Measurements from ENCODE around the gene ENO2.
A peak's percentile ranks its signal among the peaks of the same experiment; 100 is the strongest.
"Not testable (repeated sequence)": the region's sequence is repeated elsewhere in the genome, so short reads cannot be mapped to it uniquely, and the experiment has no call there.

Gene ENO2

GRCh38 chr12:6879824-6880223, 34.6 kb upstream of the ENO2 start:
- not testable (repeated sequence) for H3K27me3 ChIP-seq (ENCODE audit: control insufficient read depth in 3 of 3, insufficient read depth in 3 of 3, low read depth in 1 of 3, low read length in 3 of 3); H4K8ac ChIP-seq (ENCODE audit: low read depth, low read length); H3K14ac ChIP-seq (ENCODE audit: low read length); H3K27ac ChIP-seq (replicated peaks; ENCODE audit: low read length); H3K23ac ChIP-seq (ENCODE audit: low read depth, low read length, poor library complexity); H2BK5ac ChIP-seq (ENCODE audit: low read length); H3K4ac ChIP-seq (ENCODE audit: low read length); H3K79me1 ChIP-seq (ENCODE audit: low read depth, low read length); H2AFZ ChIP-seq (ENCODE audit: low read length); H3K9ac ChIP-seq (ENCODE audit: low read depth, low read length, poor library complexity); H3K9me3 ChIP-seq (replicated peaks in 1 of 2; ENCODE audit: control insufficient read depth in 2 of 2, insufficient read depth in 1 of 2, low read depth in 1 of 2, low read length in 2 of 2); H2AK5ac ChIP-seq (ENCODE audit: low read depth, low read length); H2BK15ac ChIP-seq (ENCODE audit: low read length); H3K4me2 ChIP-seq (ENCODE audit: insufficient read depth, low read length, poor library complexity, severe bottlenecking); H3K4me3 ChIP-seq (ENCODE audit: low read length in 2 of 2); H3K18ac ChIP-seq (ENCODE audit: low read length); H3K4me1 ChIP-seq (ENCODE audit: control insufficient read depth in 2 of 2, insufficient read depth in 1 of 2, low read depth in 1 of 2, low read length in 2 of 2); H2BK120ac ChIP-seq (ENCODE audit: low read depth, low read length); H2BK12ac ChIP-seq (ENCODE audit: low read length); DNase-seq (ENCODE audit: low spot score); H4K91ac ChIP-seq (ENCODE audit: low read depth, low read length, poor library complexity)
- WGBS, 2 donors (ENCODE audit: extremely low coverage in 2 of 2, insufficient read length in 2 of 2, insufficient replicate concordance in 1 of 2): no CpG with 5 or more reads among the region's 11 CpGs
- peaks cover 2 to 24% of the 10 kb centered on the region in 2 donors for H3K36me3 ChIP-seq (replicated peaks in 1 of 2; ENCODE audit: control insufficient read depth in 2 of 2, insufficient read depth in 2 of 2, low read length in 2 of 2)

- H3K4ac ChIP-seq (ENCODE audit: low read length): no peak overlapping the region
- no peak overlapping the region for H2BK15ac ChIP-seq (ENCODE audit: low read length)
- no peak overlapping the region for H2BK5ac ChIP-seq (ENCODE audit: low read length)
- no peak overlapping the region for H3K4me3 ChIP-seq (ENCODE audit: low read length in 2 of 2)
- H3K27ac ChIP-seq (replicated peaks; ENCODE audit: low read length): no peak overlapping the region
- no peak overlapping the region for H2BK120ac ChIP-seq (ENCODE audit: low read depth, low read length)
- H3K27me3 ChIP-seq (ENCODE audit: control insufficient read depth in 3 of 3, insufficient read depth in 3 of 3, low read depth in 1 of 3, low read length in 3 of 3): no peaks in the 10 kb centered on the region
- no peak overlapping the region for H3K23ac ChIP-seq (ENCODE audit: low read depth, low read length, poor library complexity)
- H2BK12ac ChIP-seq (ENCODE audit: low read length): no peak overlapping the region
- no peaks in the 10 kb centered on the region for H3K79me1 ChIP-seq (ENCODE audit: low read depth, low read length)
- no CpG with 5 or more reads among the region's 5 CpGs for WGBS, 2 donors (ENCODE audit: extremely low coverage in 2 of 2, insufficient read length in 2 of 2, insufficient replicate concordance in 1 of 2)
- no peak overlapping the region for H4K91ac ChIP-seq (ENCODE audit: low read depth, low read length, poor library complexity)
- no peak overlapping the region for H4K8ac ChIP-seq (ENCODE audit: low read depth, low read length)
- H3K18ac ChIP-seq (ENCODE audit: low read length): no peak overlapping the region
- peaks cover 0 to 5% of the 10 kb centered on the region in 2 donors for H3K4me1 ChIP-seq (ENCODE audit: control insufficient read depth in 2 of 2, insufficient read depth in 1 of 2, low read depth in 1 of 2, low read length in 2 of 2)
- H2AK5ac ChIP-seq (ENCODE audit: low read depth, low read length): no peak overlapping the region
- no peak overlapping the region for H3K14ac ChIP-seq (ENCODE audit: low read length)
- no peaks in the 10 kb centered on the region for H3K9me3 ChIP-seq (replicated peaks in 1 of 2; ENCODE audit: control insufficient read depth in 2 of 2, insufficient read depth in 1 of 2, low read depth in 1 of 2, low read length in 2 of 2)
- peaks cover 2 to 14% of the 10 kb centered on the region in 2 donors for H3K36me3 ChIP-seq (replicated peaks in 1 of 2; ENCODE audit: control insufficient read depth in 2 of 2, insufficient read depth in 2 of 2, low read length in 2 of 2)
- H3K4me2 ChIP-seq (ENCODE audit: insufficient read depth, low read length, poor library complexity, severe bottlenecking): no peak overlapping the region
- DNase-seq (ENCODE audit: low spot score): no peak
- H2AFZ ChIP-seq (ENCODE audit: low read length): no peak overlapping the region
- no peak overlapping the region for H3K9ac ChIP-seq (ENCODE audit: low read depth, low read length, poor library complexity)
Measured at GRCh38 chr12:6883252-6883651, 31.1 kb upstream of the ENO2 start.

DNA sequence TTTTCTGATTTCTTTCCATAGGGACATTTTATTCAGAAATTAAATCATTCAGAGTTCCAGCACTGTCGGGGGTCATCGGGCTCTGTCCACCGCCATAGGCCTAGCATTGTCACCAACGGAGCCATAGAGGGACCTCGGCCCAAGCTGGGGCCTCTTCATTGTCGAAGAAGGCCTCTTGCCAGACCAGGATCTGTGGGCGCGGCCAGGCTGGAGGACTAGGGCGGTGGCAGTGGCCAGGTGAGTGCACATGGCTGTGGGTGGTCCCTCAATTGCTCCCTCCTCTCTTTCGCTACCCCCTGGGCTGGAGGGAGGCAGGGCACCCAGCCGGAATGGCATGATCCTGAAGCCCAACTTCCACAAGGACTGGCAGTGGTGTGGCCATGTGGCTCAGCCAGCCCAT, 30.7 kb upstream of the ENO2 start:
- Histone ChIP-seq H3K4me2 (ENCODE audit: insufficient read depth, low read length, poor library complexity, severe bottlenecking) (no peak overlapping the region), H4K91ac (ENCODE audit: low read depth, low read length, poor library complexity) (no peak overlapping the region), H2BK5ac (ENCODE audit: low read length) (no peak overlapping the region), H3K18ac (ENCODE audit: low read length) (no peak overlapping the region), H2BK15ac (ENCODE audit: low read length) (no peak overlapping the region), H2AK5ac (ENCODE audit: low read depth, low read length) (peak overlapping the region; percentile 33), H3K4me3 (ENCODE audit: low read length in 2 of 2) (no peak overlapping the region), H2BK12ac (ENCODE audit: low read length) (no peak overlapping the region), H3K36me3 (replicated peaks in 1 of 2; ENCODE audit: control insufficient read depth in 2 of 2, insufficient read depth in 2 of 2, low read length in 2 of 2) (peaks cover 2 to 14% of the 10 kb centered on the region in 2 donors), H3K9ac (ENCODE audit: low read depth, low read length, poor library complexity) (no peak overlapping the region), H3K14ac (ENCODE audit: low read length) (peak overlapping the region; percentile 11), H3K27ac (replicated peaks; ENCODE audit: low read length) (no peak overlapping the region), H3K23ac (ENCODE audit: low read depth, low read length, poor library complexity) (no peak overlapping the region), H3K4me1 (ENCODE audit: control insufficient read depth in 2 of 2, insufficient read depth in 1 of 2, low read depth in 1 of 2, low read length in 2 of 2) (peaks cover 0 to 5% of the 10 kb centered on the region in 2 donors), H3K79me1 (ENCODE audit: low read depth, low read length) (no peaks in the 10 kb centered on the region), H2AFZ (ENCODE audit: low read length) (no peak overlapping the region), H3K27me3 (ENCODE audit: control insufficient read depth in 3 of 3, insufficient read depth in 3 of 3, low read depth in 1 of 3, low read length in 3 of 3) (no peaks in the 10 kb centered on the region), H4K8ac (ENCODE audit: low read depth, low read length) (no peak overlapping the region), H3K4ac (ENCODE audit: low read length) (no peak overlapping the region), H3K9me3 (replicated peaks in 1 of 2; ENCODE audit: control insufficient read depth in 2 of 2, insufficient read depth in 1 of 2, low read depth in 1 of 2, low read length in 2 of 2) (no peaks in the 10 kb centered on the region), H2BK120ac (ENCODE audit: low read depth, low read length) (no peak overlapping the region)
- no peak for DNase-seq (ENCODE audit: low spot score)
- no CpG with 5 or more reads among the region's 11 CpGs for WGBS, 2 donors (ENCODE audit: extremely low coverage in 2 of 2, insufficient read length in 2 of 2, insufficient replicate concordance in 1 of 2)

DNA sequence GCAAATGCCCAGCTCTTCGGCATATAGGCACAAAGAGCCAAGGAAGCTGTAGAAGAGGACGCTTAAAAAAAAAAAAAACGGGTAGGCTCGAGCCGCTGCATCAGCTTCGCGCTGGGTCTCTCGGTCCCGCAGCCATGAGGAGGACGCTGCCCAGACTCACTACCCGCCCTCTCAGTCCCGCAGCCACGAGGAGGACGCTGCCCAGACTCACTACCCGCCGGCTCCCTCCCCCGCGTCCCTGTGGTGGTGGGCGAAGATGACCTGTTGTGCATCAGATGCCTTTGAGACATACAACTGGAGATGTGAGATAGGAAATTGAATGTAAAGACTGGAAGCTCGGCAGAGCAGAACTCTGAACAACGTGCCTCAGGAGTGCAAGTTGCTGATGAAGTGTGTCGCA, 29.8 kb upstream of the ENO2 start:
- Histone ChIP-seq H4K8ac (ENCODE audit: low read depth, low read length) (no peak overlapping the region), H3K36me3 (replicated peaks in 1 of 2; ENCODE audit: control insufficient read depth in 2 of 2, insufficient read depth in 2 of 2, low read length in 2 of 2) (peaks cover 2 to 14% of the 10 kb centered on the region in 2 donors), H3K14ac (ENCODE audit: low read length) (no peak overlapping the region), H2BK12ac (ENCODE audit: low read length) (peak overlapping the region; percentile 33), H3K18ac (ENCODE audit: low read length) (peak overlapping the region; percentile 74), H3K4me3 (ENCODE audit: low read length in 2 of 2) (no peak overlapping the region), H2AFZ (ENCODE audit: low read length) (no peak overlapping the region), H3K4ac (ENCODE audit: low read length) (no peak overlapping the region), H3K4me1 (ENCODE audit: control insufficient read depth in 2 of 2, insufficient read depth in 1 of 2, low read depth in 1 of 2, low read length in 2 of 2) (peaks cover 0 to 5% of the 10 kb centered on the region in 2 donors), H3K27me3 (ENCODE audit: control insufficient read depth in 3 of 3, insufficient read depth in 3 of 3, low read depth in 1 of 3, low read length in 3 of 3) (no peaks in the 10 kb centered on the region), H3K79me1 (ENCODE audit: low read depth, low read length) (no peaks in the 10 kb centered on the region), H3K23ac (ENCODE audit: low read depth, low read length, poor library complexity) (no peak overlapping the region), H3K4me2 (ENCODE audit: insufficient read depth, low read length, poor library complexity, severe bottlenecking) (no peak overlapping the region), H3K27ac (replicated peaks; ENCODE audit: low read length) (peak overlapping the region; percentile 27), H2BK15ac (ENCODE audit: low read length) (no peak overlapping the region), H3K9me3 (replicated peaks in 1 of 2; ENCODE audit: control insufficient read depth in 2 of 2, insufficient read depth in 1 of 2, low read depth in 1 of 2, low read length in 2 of 2) (no peaks in the 10 kb centered on the region), H3K9ac (ENCODE audit: low read depth, low read length, poor library complexity) (no peak overlapping the region), H4K91ac (ENCODE audit: low read depth, low read length, poor library complexity) (no peak overlapping the region), H2AK5ac (ENCODE audit: low read depth, low read length) (peak overlapping the region; percentile 81), H2BK5ac (ENCODE audit: low read length) (no peak overlapping the region), H2BK120ac (ENCODE audit: low read depth, low read length) (peak overlapping the region; percentile 48)
- DNase-seq (ENCODE audit: low spot score): no peak
- no CpG with 5 or more reads among the region's 22 CpGs for WGBS, 2 donors (ENCODE audit: extremely low coverage in 2 of 2, insufficient read length in 2 of 2, insufficient replicate concordance in 1 of 2)
